Stimulated activated CD8-positive, alpha-beta memory T cell treated with anti-CD3 and anti-CD28 coated beads, Interleukin-12 subunit alpha, Interleukin-12 subunit beta, amount 100 ng/mL, for 4 hours (primary cell): ENCODE data around the gene NSF.
"Not testable (repeated sequence)": the region's sequence is repeated elsewhere in the genome, so short reads cannot be mapped to it uniquely, and the experiment has no call there.

Source experiments
- DNase-seq: peaks from one replicate; pipeline ENCODE4 v3.0.0-alpha.2; 2020; ENCODE audit warnings: low read depth

NSF gene

GRCh38 chr17:46628753-46629436, 38.4 kb downstream of the NSF start:
- DNase-seq, result not testable (repeated sequence)

GRCh38 chr17:46632146-46632545, 41.7 kb downstream of the NSF start:
- DNase-seq, result not testable (repeated sequence)

- not testable (repeated sequence) for DNase-seq
Observed at GRCh38 chr17:46634844-46635243, 44.4 kb downstream of the NSF start.

- not testable (repeated sequence) for DNase-seq
Observed at GRCh38 chr17:46641861-46642656, 51.6 kb downstream of the NSF start.

GRCh38 chr17:46647251-46647650, 56.8 kb downstream of the NSF start:
- not testable (repeated sequence) for DNase-seq

GRCh38 chr17:46647688-46648278, 57.3 kb downstream of the NSF start:
- DNase-seq, result not testable (repeated sequence)

- not testable (repeated sequence) for DNase-seq
Observed at GRCh38 chr17:46649246-46649645, 58.8 kb downstream of the NSF start.

GRCh38 chr17:46652024-46652643, 61.7 kb downstream of the NSF start:
- not testable (repeated sequence) for DNase-seq

- DNase-seq, result not testable (repeated sequence)
Observed at GRCh38 chr17:46658235-46658634, 67.8 kb downstream of the NSF start.

GRCh38 chr17:46659702-46660101, 69.2 kb downstream of the NSF start:
- not testable (repeated sequence) for DNase-seq

- not testable (repeated sequence) for DNase-seq
Observed at GRCh38 chr17:46663123-46663522, 72.7 kb downstream of the NSF start.

GRCh38 chr17:46663552-46663951, 73.1 kb downstream of the NSF start:
- not testable (repeated sequence) for DNase-seq

GRCh38 chr17:46665969-46666368, 75.5 kb downstream of the NSF start:
- DNase-seq, result not testable (repeated sequence)

GRCh38 chr17:46670789-46671188, 80.3 kb downstream of the NSF start:
- not testable (repeated sequence) for DNase-seq

- DNase-seq, result not testable (repeated sequence)
Observed at GRCh38 chr17:46672777-46673176, 82.3 kb downstream of the NSF start.

- not testable (repeated sequence) for DNase-seq
Observed at GRCh38 chr17:46677819-46678218, 87.3 kb downstream of the NSF start.

GRCh38 chr17:46683653-46684052, 93.2 kb downstream of the NSF start:
- DNase-seq, result not testable (repeated sequence)

GRCh38 chr17:46685284-46685683, 94.8 kb downstream of the NSF start:
- DNase-seq, result not testable (repeated sequence)

- DNase-seq, result not testable (repeated sequence)
Observed at GRCh38 chr17:46692196-46692595, 101.7 kb downstream of the NSF start.

GRCh38 chr17:46693283-46693682, 102.8 kb downstream of the NSF start:
- not testable (repeated sequence) for DNase-seq

- DNase-seq, result not testable (repeated sequence)
Observed at GRCh38 chr17:46696522-46696921, 106.1 kb downstream of the NSF start.

GRCh38 chr17:46699014-46699413, 108.5 kb downstream of the NSF start:
- not testable (repeated sequence) for DNase-seq
